H1 (cell line): Measurements from ENCODE around the gene SEMA6A. TPM values are rescaled to one million over a fixed set of nuclear protein-coding genes. Genes with fewer than 3 reads are reported as not detected.

Source experiments
- ATF3 ChIP-seq: IDR thresholded peaks from 2 replicates; pipeline ENCODE4 v1.6.1; 2011; ENCODE audit warnings: low read depth, mild to moderate bottlenecking, low read length; ENCODE audit not compliant: insufficient read depth
- BACH1 ChIP-seq: IDR thresholded peaks from 2 replicates; pipeline ENCODE4 v1.6.1; 2012; ENCODE audit warnings: low read length, improper control_type of control experiment
- E2F6 ChIP-seq: IDR thresholded peaks from 2 replicates; pipeline ENCODE4 v1.6.1; 2012; ENCODE audit warnings: inconsistent platforms
- GABPA ChIP-seq: IDR thresholded peaks from 2 replicates; pipeline ENCODE4 v1.6.1; 2011; ENCODE audit warnings: mild to moderate bottlenecking, low read length, moderate library complexity, borderline replicate concordance; ENCODE audit not compliant: insufficient read depth
- KDM5A ChIP-seq: fragments of 200-600 bp; IDR thresholded peaks from 2 replicates; pipeline ENCODE4 v1.7.1; 2012; ENCODE audit warnings: mild to moderate bottlenecking, low read length, inconsistent platforms, mixed read lengths
- SUZ12 ChIP-seq: fragments of 200-600 bp; sonication (generic); IDR thresholded peaks from 2 replicates; pipeline ENCODE4 v1.6.1; 2012; ENCODE audit warnings: mild to moderate bottlenecking, inconsistent platforms, low read length, moderate library complexity, mixed read lengths
- TCF12 ChIP-seq: IDR thresholded peaks from 2 replicates; pipeline ENCODE4 v1.6.1; 2011; ENCODE audit warnings: low read depth, mild to moderate bottlenecking, low read length
- ZNF274 ChIP-seq: IDR thresholded peaks from 2 replicates; pipeline ENCODE4 v1.7.0; 2012; ENCODE audit warnings: low read length, borderline replicate concordance; ENCODE audit errors: extremely low read depth
- polyA plus RNA-seq, 7 experiments: library from polyadenylated mRNA; depleted of rRNA in 3 of 7; stranded (reverse) in 5 of 7; unstranded in 2 of 7; fragments of >200 nt in 5 of 7; fragments of 200-250 nt in 2 of 7; gene quantifications; 1 replicate in 5 of 7; 2 replicates in 1 of 7; 4 replicates in 1 of 7; pipeline versions ENCODE4 v1.2.1 to v1.2.3, GENCODE V29; 2011 to 2013; ENCODE audit warnings: missing spikeins in 2 of 7, mixed read lengths in 2 of 7
- total RNA-seq: library from RNA; stranded (reverse); fragmentation: NEBNext Ultra II Directional; extraction: Animal tissue kit (Norgen Biotek cat#: 25700); gene quantifications from 2 replicates; pipeline ENCODE4 v1.2.1, GENCODE V29; 2021

The SEMA6A gene
- total and polyA plus RNA-seq, 2 of the 8 experiments (the other 6 are each of a cell fraction or from before 2014, with no cell fraction given) = 78.3 to 277 TPM

GRCh38 chr5:116583085-116583861, 8.7 kb upstream of the SEMA6A start (continued):
- TF ChIP-seq ZNF274 (no peak), BACH1 (no peak), SUZ12 (no peak), TCF12 (no peak), GABPA (no peak), E2F6 (no peak), ATF3 (no peak), KDM5A (no peak)
